Activated B cell treated with CpG ODN at 0.5 μM for 24 hours (primary cell): ENCODE measurements around the gene UQCRH. TPM values are rescaled to one million over a fixed set of nuclear protein-coding genes. Genes with fewer than 3 reads are reported as not detected.
A peak's percentile ranks its signal among the peaks of the same experiment; 100 is the strongest.

Experiments
- ATAC-seq: fragments of 200-7000 bp; cut with Tn5 transposase; one replicate; pipeline ENCODE4 v1.10.0; 2021; ENCODE audit warnings: low read depth, mild to moderate bottlenecking, moderate library complexity
- CTCF ChIA-PET: fragments of 350-600 bp; sonication (Branson Sonifier 250); formaldehyde crosslinking; loops from one replicate; lab custom pipeline; 2021; ENCODE audit warnings: antibody characterized with exemption; lab: Charles Lee
- POLR2A ChIA-PET: fragments of 350-600 bp; sonication (Branson Sonifier 250); formaldehyde crosslinking; loops from one replicate; lab custom pipeline; 2021; ENCODE audit warnings: antibody characterized with exemption; lab: Charles Lee
- DNase-seq: peaks from one replicate; pipeline ENCODE4 v3.0.0; 2022
- H3K27ac Mint-ChIP-seq: one replicate; pipeline ENCODE4 v1.8.0; 2020; ENCODE audit warnings: mixed read lengths
- H3K27me3 Mint-ChIP-seq: one replicate; pipeline ENCODE4 v1.8.0; 2021; ENCODE audit warnings: mixed read lengths
- H3K36me3 Mint-ChIP-seq: one replicate; pipeline ENCODE4 v1.8.0; 2021; ENCODE audit warnings: low read depth, mixed read lengths
- H3K4me1 Mint-ChIP-seq: one replicate; pipeline ENCODE4 v1.8.0; 2021; ENCODE audit warnings: mixed read lengths
- H3K4me3 Mint-ChIP-seq: one replicate; pipeline ENCODE4 v1.8.0; 2020; ENCODE audit warnings: mild to moderate bottlenecking, mixed read lengths
- H3K9me3 Mint-ChIP-seq: one replicate; pipeline ENCODE4 v1.8.0; 2020; ENCODE audit warnings: mixed read lengths
- CTCF ChIP-seq: fragments of 200-600 bp; IDR thresholded peaks from one replicate; pipeline ENCODE4 v1.8.0; 2022; ENCODE audit warnings: antibody characterized with exemption, mild to moderate bottlenecking
- intact Hi-C: fragments of 100-400 bp; cut with micrococcal nuclease; formaldehyde crosslinking; loops from one replicate; pipeline ENCODE4 v1.15.1; 2024
- total RNA-seq: library from RNA; stranded (reverse); gene quantifications from 2 replicates; pipeline ENCODE4 v1.2.3, GENCODE V29; 2022

UQCRH gene
- total RNA-seq, 1 donor from 2014 or later: 243 TPM

DNA sequence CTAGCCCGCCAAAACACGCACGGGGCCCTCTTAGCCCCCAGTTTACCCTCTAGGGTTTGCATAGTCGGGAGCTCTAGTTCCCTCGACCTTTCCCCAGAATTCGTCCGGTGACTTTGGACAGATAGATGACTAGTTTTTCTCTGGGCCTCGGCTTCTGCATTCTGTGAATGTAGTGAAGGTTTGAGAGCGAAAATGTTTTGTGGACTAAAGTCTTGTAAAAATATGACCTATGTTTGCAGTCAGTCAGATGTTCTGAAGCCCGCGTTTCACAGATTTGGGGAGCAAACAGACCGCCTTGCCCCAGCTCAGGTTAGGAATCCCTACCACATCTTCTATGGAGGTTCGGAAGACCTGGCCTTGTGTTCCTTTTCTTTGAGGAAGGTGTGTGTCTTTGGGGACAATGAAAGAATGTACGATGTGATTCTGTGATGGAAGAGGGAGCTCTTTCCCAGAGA lies 401 bp downstream of the UQCRH start:
- no peak for DNase-seq
- POLR2A ChIA-PET: interaction anchor here (0.6 to 3.1 kb wide), 13 partner anchors 14 to 1672 kb away, joined by 3 to 66 read pairs (median 6); partner anchors contain the start of genes NSUN4 and RAD54L
- H3K27me3 Mint-ChIP-seq: no peaks in the 10 kb centered on the region

GRCh38 chr1:46306159-46306530 lies 2.6 kb downstream of the UQCRH start:
- DNase-seq (no peak), ATAC-seq (no peak)
- Mint-ChIP-seq H3K27me3 (no peaks in the 10 kb centered on the region), H3K27ac (no peak overlapping the region), H3K9me3 (no peaks in the 10 kb centered on the region), H3K4me3 (peak overlapping the region; percentile 20), H3K4me1 (peaks cover 57% of the 10 kb centered on the region), H3K36me3 (peaks cover 44% of the 10 kb centered on the region)
- ChIA-PET POLR2A (no interaction called here), CTCF (no interaction called here)
- intact Hi-C loops: loop anchor here (10.0 kb wide), 1 partner anchor 309 kb away; the partner anchor contains the start of gene MOB3C
- TF ChIP-seq CTCF: no peak

More for the DNA sequence above, 401 bp downstream of the UQCRH start:
- CTCF ChIA-PET: interaction anchor here (0.9 to 9.9 kb wide), 7 partner anchors 29 to 59 kb away, joined by 3 to 62 read pairs (median 5); partner anchors contain the start of gene NSUN4
- Mint-ChIP-seq H3K27ac (peak overlapping the region; percentile 97), H3K9me3 (no peaks in the 10 kb centered on the region), H3K4me1 (peaks cover 66% of the 10 kb centered on the region), H3K36me3 (peaks cover 30% of the 10 kb centered on the region), H3K4me3 (peak overlapping the region; percentile 99)
- no peak for ATAC-seq
- TF ChIP-seq CTCF: no peak
- intact Hi-C loops: loop anchor here (1.0 to 10.0 kb wide), 6 partner anchors 29 to 413 kb away; partner anchors contain the start of genes EFCAB14, MOB3C, NSUN4 and RAD54L

DNA sequence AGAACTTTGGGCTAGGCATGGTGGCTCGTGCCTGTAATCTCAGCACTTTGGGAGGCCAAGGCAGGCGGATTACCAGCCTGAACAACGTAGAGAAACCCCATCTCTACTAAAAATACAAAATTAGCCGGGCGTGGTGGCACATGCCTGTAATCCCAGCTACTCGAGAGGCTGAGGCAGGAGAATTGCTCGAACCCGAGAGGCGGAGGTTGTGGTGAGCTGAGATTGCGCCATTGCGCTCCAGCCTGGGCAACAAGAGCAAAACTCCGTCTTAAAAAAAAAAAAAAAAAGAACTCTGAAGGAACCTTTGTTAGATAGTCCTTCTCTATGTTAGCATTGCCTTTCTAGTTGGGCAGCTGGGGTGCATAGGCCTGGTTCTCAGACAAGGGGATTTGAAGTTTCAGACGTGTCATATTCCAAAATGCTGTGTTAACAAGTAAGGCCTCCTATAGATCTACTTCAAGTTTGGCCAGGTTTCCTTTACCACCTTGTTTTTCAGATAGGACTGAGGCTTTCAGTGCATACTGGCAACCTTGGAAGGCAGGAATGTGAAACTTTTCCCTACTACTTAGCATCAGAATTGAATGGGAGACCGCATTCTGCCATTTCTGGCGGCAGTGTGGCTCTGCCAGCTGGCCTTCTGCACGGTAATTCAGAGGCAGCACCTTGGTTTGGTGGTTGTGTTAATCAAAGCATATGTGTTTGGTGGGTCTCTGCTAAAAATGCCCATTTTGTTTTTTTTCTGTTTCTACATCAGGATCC lies 6.1 kb downstream of the UQCRH start:
- Mint-ChIP-seq H3K9me3 (no peaks in the 10 kb centered on the region), H3K27ac (no peak overlapping the region), H3K4me1 (peaks cover 34% of the 10 kb centered on the region), H3K4me3 (no peak overlapping the region), H3K36me3 (peaks cover 57% of the 10 kb centered on the region), H3K27me3 (no peaks in the 10 kb centered on the region)
- ATAC-seq (no peak), DNase-seq (no peak)
- ChIA-PET CTCF (no interaction called here), POLR2A (no interaction called here)
- TF ChIP-seq CTCF: no peak
- intact Hi-C loops: loop anchor here (10.0 kb wide), 1 partner anchor 305 kb away; the partner anchor contains the start of gene MOB3C

- Mint-ChIP-seq H3K36me3 (peaks cover 62% of the 10 kb centered on the region), H3K4me3 (no peak overlapping the region), H3K9me3 (no peaks in the 10 kb centered on the region), H3K27me3 (no peaks in the 10 kb centered on the region), H3K4me1 (peaks cover 28% of the 10 kb centered on the region), H3K27ac (no peak overlapping the region)
- ChIA-PET POLR2A (no interaction called here), CTCF (no interaction called here)
- no peak for DNase-seq
- no peak for TF ChIP-seq CTCF
- no peak for ATAC-seq
- intact Hi-C loops: no loop called here
These were observed 6.8 kb downstream of the UQCRH start for GRCh38 chr1:46310321-46310720.

GRCh38 chr1:46315669-46316403 lies 12.3 kb downstream of the UQCRH start:
- ATAC-seq: no peak
- intact Hi-C loops: no loop called here
- Mint-ChIP-seq H3K9me3 (no peaks in the 10 kb centered on the region), H3K27me3 (no peaks in the 10 kb centered on the region), H3K4me1 (peaks cover 2% of the 10 kb centered on the region), H3K36me3 (peaks cover 52% of the 10 kb centered on the region), H3K27ac (no peak overlapping the region), H3K4me3 (no peak overlapping the region)
- POLR2A ChIA-PET: no interaction called here
- DNase-seq: no peak
- CTCF ChIA-PET: no interaction called here
- TF ChIP-seq CTCF: no peak
